GM10847 (cell line): ENCODE data around the gene RAB30.

Experiments used
- POLR2A ChIP-seq: IDR thresholded peaks from 2 replicates; pipeline ENCODE4 v1.6.1; 2011; ENCODE audit not compliant: insufficient read length; ENCODE audit errors: extremely low read depth

RAB30 gene

GRCh38 chr11:83033972-83034672, 37.6 kb downstream of the RAB30 start:
- no peak for TF ChIP-seq POLR2A

DNA sequence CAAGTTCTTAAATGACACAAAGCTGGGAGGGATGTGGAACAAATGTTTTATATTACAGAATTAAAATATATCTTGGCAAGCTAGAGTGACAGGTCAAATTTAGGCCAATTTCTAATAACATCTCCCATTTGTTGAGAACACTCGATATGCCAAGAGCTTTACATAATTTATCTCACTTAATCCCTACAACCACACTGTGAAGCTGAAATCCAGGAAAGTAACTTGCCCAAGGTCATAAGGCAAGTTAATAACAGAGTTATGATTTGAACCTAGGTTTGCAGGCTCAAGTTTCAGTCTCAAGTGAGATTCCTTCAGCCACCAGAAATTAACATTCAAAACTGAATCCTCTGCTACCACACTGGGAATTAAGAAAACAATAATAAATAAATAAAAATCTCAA, 38.3 kb downstream of the RAB30 start:
- no peak for TF ChIP-seq POLR2A

DNA sequence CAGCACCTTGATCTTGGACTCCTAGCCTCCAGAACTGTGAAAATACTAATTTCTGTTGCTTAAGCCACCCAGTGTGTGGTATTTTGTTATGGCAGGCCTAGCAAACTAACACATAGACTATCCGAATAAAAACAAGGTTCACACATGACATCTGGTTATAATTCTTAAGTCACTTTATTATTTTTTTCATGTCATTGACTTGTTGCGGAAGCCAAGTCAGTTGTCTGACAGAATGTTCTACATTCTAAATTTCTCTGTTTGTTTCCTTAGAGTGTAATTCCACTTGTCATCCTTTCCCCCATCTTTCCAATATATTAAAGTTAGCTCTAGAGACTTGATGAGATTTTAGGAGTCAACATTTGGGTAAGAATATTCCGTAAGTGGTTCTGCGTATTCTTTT, 40.6 kb downstream of the RAB30 start:
- TF ChIP-seq POLR2A = no peak

GRCh38 chr11:83027794-83028193, 43.9 kb downstream of the RAB30 start:
- TF ChIP-seq POLR2A = no peak

- TF ChIP-seq POLR2A = no peak
Measured at GRCh38 chr11:83027289-83027688, 44.4 kb downstream of the RAB30 start.

DNA sequence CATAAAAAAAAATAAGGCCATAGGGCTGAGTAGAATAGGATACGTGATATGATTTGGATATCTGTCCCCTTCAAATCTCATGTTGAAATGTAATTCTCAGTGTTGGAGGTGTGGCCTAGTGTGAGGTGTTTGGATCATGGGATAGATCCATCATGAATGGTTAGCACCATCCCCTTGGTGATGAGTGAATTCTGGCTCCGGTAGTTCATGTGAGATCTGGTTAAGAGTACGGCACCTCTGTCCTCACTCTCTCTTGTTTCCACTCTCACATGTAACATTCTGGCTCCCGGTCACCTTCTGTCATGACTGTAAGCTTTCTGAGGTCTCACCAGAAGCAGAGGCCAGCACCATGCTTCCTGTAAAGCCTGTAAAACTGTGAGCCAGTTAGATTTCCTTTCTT, 45.5 kb downstream of the RAB30 start:
- TF ChIP-seq POLR2A = no peak

- no peak for TF ChIP-seq POLR2A
Measured at GRCh38 chr11:83025267-83025704, 46.4 kb downstream of the RAB30 start.

DNA sequence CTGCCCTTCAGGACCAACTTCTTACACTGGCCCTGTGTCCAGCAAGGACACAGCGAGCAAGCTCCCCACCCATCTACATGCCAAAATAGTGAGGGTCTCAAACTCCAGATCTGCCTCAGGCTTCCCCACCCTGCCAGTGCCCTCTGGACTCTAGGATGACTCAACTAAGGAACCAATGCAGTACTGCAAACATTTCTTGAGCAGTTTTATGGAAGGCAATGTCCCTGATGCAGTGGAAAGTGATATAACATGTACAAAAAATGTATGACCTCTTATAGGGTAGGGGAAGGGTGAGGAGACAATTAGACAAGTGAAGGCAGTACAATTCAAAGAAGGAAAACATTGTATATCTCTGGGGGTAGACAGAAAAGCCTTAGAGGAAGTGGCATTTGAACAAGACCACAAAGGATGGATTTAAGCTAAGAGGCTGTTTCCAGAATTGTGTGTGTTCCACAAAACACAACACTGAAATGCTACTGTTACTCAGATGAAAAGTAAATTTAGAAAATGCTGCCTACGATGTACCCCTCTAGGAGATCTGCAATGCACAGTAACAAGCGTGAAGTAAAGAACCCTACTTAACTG, 47.3 kb downstream of the RAB30 start:
- no peak for TF ChIP-seq POLR2A

DNA sequence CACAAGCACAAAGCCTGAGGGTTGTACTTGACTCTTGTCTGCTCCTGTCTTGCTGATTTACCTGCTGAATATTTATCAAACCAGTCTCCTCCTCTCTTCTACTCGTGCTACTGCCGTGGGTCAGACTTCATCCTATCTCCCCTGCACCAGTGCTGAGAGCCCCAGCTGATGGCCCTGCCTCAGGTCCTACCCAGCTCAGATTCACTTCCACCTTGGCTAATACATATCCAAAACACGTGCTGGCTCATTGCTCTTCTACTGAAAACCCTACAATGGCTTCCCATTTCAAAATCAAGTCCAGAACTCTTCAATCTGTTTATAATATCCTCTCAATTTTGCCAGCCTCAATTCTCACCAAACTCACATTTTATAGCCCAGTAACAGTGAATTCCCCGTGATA, 48.3 kb downstream of the RAB30 start:
- TF ChIP-seq POLR2A = no peak

DNA sequence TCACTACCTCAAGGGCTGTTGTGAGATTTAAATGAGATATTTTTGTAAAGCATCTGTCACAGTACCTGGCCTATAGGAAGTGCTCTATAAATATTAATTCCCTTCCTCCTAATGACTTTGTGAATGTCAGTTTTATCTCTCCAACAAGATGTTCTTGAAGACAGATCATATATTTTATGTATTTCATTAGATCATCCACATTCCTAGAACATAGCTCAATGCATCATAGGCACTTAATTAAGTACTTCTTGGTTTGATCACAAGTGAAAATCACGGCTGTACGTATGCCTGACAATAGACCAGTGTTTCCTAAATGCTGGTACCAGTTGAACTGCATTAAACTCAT, 49.9 kb downstream of the RAB30 start:
- TF ChIP-seq POLR2A = no peak

DNA sequence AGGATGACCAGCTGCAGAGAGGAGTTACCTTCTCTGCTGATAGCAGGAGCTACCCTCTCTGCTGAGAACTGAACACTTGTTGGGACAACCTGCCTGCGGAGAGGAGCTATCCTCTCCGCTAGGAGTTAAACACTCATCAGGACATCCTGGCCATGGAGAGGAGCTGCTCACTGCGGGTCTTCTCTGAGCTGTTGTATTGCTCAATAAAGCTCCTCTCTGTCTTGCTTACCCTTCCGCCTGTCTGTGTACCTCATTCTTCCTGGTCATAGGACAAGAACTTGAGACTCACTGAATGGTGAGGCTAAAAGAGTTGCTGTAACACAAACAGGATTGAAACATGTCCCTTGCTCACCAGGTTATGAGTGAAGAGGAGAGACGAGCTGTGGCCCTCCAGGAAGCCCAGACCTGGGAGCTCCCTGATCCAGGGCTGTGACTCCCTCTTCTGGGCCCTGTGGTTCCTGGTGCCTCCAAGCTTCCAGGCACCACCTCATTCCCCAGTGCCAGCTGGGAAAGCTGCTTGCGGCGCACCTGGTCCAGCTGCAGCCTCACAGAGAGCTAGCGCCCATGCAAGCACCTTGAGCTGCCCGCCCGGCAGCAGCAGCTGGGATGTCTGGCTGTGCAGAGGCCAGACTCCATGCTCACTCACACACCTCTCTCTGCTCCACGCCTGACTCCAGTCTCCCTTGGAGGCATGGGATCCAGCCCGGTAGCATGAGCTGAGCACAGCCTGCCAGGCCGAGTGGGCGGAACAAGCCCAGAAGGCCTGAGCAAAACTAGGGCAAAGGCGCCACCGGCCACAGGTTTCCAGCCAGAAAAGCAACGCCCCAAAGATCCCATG, 50.5 kb downstream of the RAB30 start:
- TF ChIP-seq POLR2A = no peak

DNA sequence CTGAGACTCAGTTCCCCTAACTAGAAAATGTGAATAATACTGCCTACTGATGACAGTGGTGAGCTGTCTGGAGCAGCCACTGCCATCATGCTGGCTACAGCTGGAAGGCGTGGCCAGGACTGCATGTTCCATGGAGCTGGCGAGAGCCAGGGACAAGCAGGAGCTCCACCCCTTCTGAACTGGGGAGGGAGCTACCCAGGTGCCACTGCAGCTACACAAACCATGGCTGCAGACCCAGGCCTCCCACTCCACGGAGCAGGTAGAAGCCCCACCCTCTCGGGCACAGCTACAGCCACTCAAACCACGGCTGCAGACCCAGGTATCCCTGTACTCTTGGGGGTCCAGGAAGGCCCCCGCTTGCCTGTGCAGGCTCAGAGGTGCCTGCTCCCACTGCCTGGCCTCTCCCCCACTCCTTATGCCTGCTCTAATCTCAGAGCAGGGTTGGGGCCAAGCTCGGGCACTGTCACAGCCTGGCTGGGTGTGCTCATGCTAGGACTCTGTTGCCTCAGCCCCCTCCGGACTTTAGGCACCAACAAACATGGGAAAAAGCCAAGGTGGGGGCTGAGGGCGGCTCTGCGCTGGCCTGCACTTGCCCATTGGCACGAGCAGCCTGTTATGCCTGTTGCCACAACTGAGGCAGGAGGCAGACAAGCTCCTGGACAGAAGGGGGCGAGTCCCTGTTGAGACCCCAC, 51.7 kb downstream of the RAB30 start:
- TF ChIP-seq POLR2A = no peak

DNA sequence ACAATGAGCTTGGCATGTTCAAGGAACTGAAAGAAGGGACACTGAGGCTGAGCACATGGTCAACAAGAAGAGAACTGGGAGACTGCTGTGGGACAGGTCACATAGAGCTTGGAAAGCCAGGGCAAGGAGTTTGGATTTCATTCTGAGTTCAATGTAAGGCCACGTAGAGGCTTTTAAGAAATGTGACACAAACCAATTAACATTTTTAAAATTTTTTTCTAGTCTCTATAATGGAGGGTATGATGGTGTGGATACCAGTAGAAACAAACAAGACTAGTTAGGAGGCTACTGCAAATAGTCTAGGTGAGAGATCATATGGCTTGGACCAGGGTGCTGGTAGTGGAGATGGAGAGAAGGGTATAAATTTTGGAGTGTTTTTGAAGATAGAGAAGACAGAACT, 56.7 kb downstream of the RAB30 start:
- TF ChIP-seq POLR2A = no peak

GRCh38 chr11:83012168-83013067, 59.3 kb downstream of the RAB30 start:
- TF ChIP-seq POLR2A = no peak
